Measurements from ENCODE around the gene ITPKC.
A peak's percentile ranks its signal among the peaks of the same experiment; 100 is the strongest.

The ITPKC gene

GRCh38 chr19:40744554-40745401 lies 27.9 kb downstream of the ITPKC start:
- Histone ChIP-seq H3K79me1 (ENCODE audit: low read length) (peaks cover 2% of the 10 kb centered on the region), H3K4ac (ENCODE audit: low read depth, low read length) (peak overlapping the region; percentile 49), H3K4me2 (ENCODE audit: low read length) (no peak overlapping the region), H4K8ac (ENCODE audit: low read depth, low read length) (no peak overlapping the region), H4K5ac (ENCODE audit: low read length) (no peak overlapping the region), H2BK15ac (replicated peaks; ENCODE audit: low read depth) (no peak overlapping the region), H3K9ac (ENCODE audit: low read length) (peak overlapping the region; percentile 54), H2BK120ac (ENCODE audit: low read depth, low read length) (no peak overlapping the region), H3K36me3 (ENCODE audit: control insufficient read depth, insufficient read depth, low read length) (no peaks in the 10 kb centered on the region), H3K27ac (ENCODE audit: low read depth, low read length) (peak overlapping the region; percentile 78), H3K18ac (ENCODE audit: low read length) (peak overlapping the region; percentile 33), H2AK5ac (ENCODE audit: low read length) (no peak overlapping the region), H3K4me1 (ENCODE audit: control insufficient read depth, low read depth, low read length) (peaks cover 7% of the 10 kb centered on the region), H3K4me3 (ENCODE audit: low read length) (no peak overlapping the region), H2BK5ac (ENCODE audit: low read length) (no peak overlapping the region), H3K56ac (ENCODE audit: low read length) (peak overlapping the region; percentile 79), H3K23ac (ENCODE audit: low read length) (no peak overlapping the region), H3K79me2 (ENCODE audit: control insufficient read depth, insufficient read depth, low read length) (no peaks in the 10 kb centered on the region), H3K27me3 (ENCODE audit: insufficient read depth, low read length, poor library complexity) (no peaks in the 10 kb centered on the region)
- DNase-seq = peak; percentile 80
- no CpG with 5 or more reads among the region's 17 CpGs for WGBS (ENCODE audit: extremely low coverage, insufficient coverage, low lambda C conversion rate)

DNA sequence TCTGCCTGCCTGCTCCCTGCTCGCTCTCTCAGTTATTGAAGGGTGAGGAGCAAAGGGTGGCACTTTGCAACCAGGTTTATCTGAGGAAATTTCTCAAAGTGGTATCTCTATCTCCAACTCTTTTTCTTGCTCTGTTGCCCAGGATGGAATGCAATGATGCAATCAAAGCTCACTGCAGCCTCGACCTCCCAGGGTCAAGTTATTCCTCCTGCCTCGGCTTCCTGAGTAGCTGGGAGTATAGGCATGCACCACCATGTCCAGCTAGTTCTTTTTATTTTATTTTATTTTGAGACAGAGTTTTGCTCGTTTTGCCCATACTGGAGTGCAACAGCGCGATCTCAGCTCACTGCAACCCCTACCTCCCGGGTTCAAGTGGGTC lies 28.5 kb downstream of the ITPKC start:
- Histone ChIP-seq H4K5ac (ENCODE audit: low read length) (no peak overlapping the region), H3K4me2 (ENCODE audit: low read length) (no peak overlapping the region), H2BK5ac (ENCODE audit: low read length) (no peak overlapping the region), H4K8ac (ENCODE audit: low read depth, low read length) (no peak overlapping the region), H3K79me2 (ENCODE audit: control insufficient read depth, insufficient read depth, low read length) (no peaks in the 10 kb centered on the region), H3K27ac (ENCODE audit: low read depth, low read length) (peak overlapping the region; percentile 78), H3K18ac (ENCODE audit: low read length) (peak overlapping the region; percentile 33), H2BK120ac (ENCODE audit: low read depth, low read length) (no peak overlapping the region), H3K27me3 (ENCODE audit: insufficient read depth, low read length, poor library complexity) (no peaks in the 10 kb centered on the region), H3K4me1 (ENCODE audit: control insufficient read depth, low read depth, low read length) (peaks cover 9% of the 10 kb centered on the region), H3K36me3 (ENCODE audit: control insufficient read depth, insufficient read depth, low read length) (no peaks in the 10 kb centered on the region), H3K4me3 (ENCODE audit: low read length) (no peak overlapping the region), H3K9ac (ENCODE audit: low read length) (peak overlapping the region; percentile 54), H3K79me1 (ENCODE audit: low read length) (peaks cover 5% of the 10 kb centered on the region), H2AK5ac (ENCODE audit: low read length) (no peak overlapping the region), H3K4ac (ENCODE audit: low read depth, low read length) (no peak overlapping the region), H3K23ac (ENCODE audit: low read length) (no peak overlapping the region), H3K56ac (ENCODE audit: low read length) (peak overlapping the region; percentile 79), H2BK15ac (replicated peaks; ENCODE audit: low read depth) (no peak overlapping the region)
- peak; percentile 73 for DNase-seq
- WGBS (ENCODE audit: extremely low coverage, insufficient coverage, low lambda C conversion rate) = no CpG with 5 or more reads among the region's 7 CpGs

DNA sequence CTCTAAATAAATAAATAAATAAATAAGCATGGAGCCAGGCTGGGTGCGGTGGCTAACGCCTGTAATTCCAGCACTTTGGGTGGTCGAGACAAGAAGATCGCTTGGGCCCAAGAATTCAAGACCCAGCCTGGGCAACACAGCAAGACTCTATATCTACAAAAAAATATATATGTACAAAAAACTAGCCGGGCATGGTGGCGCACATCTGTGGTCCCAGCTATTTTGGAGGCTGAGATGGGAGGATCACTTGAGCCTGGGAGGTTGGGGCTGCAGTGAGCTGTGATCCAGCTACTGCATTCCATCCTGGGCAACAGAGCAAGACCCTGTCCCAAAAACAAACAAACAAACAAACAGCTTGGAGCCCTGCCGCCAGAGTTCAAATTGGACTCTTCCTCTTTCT lies 30.6 kb downstream of the ITPKC start:
- Histone ChIP-seq H4K5ac (ENCODE audit: low read length) (no peak overlapping the region), H3K4me1 (ENCODE audit: control insufficient read depth, low read depth, low read length) (peaks cover 9% of the 10 kb centered on the region), H3K18ac (ENCODE audit: low read length) (no peak overlapping the region), H3K27ac (ENCODE audit: low read depth, low read length) (no peak overlapping the region), H3K4ac (ENCODE audit: low read depth, low read length) (no peak overlapping the region), H3K56ac (ENCODE audit: low read length) (no peak overlapping the region), H2AK5ac (ENCODE audit: low read length) (no peak overlapping the region), H3K36me3 (ENCODE audit: control insufficient read depth, insufficient read depth, low read length) (no peaks in the 10 kb centered on the region), H3K27me3 (ENCODE audit: insufficient read depth, low read length, poor library complexity) (no peaks in the 10 kb centered on the region), H3K4me3 (ENCODE audit: low read length) (no peak overlapping the region), H2BK120ac (ENCODE audit: low read depth, low read length) (no peak overlapping the region), H2BK15ac (replicated peaks; ENCODE audit: low read depth) (no peak overlapping the region), H3K23ac (ENCODE audit: low read length) (no peak overlapping the region), H3K79me2 (ENCODE audit: control insufficient read depth, insufficient read depth, low read length) (peaks cover 15% of the 10 kb centered on the region), H2BK5ac (ENCODE audit: low read length) (no peak overlapping the region), H3K79me1 (ENCODE audit: low read length) (peaks cover 5% of the 10 kb centered on the region), H4K8ac (ENCODE audit: low read depth, low read length) (no peak overlapping the region), H3K4me2 (ENCODE audit: low read length) (no peak overlapping the region), H3K9ac (ENCODE audit: low read length) (no peak overlapping the region)
- WGBS (ENCODE audit: extremely low coverage, insufficient coverage, low lambda C conversion rate) = no CpG with 5 or more reads among the region's 7 CpGs
- no peak for DNase-seq

GRCh38 chr19:40750058-40750873 lies 33.4 kb downstream of the ITPKC start, which contains the start of gene ACTMAP:
Gene ACTMAP (minus strand): TSS chr19:40750477. CDS start chr19:40749803, 674 bp downstream.
- Histone ChIP-seq H2BK15ac (replicated peaks; ENCODE audit: low read depth) (no peak within 1 kb of the TSS), H3K4me3 (ENCODE audit: low read length) (peak within 1 kb of the TSS; percentile 89), H3K18ac (ENCODE audit: low read length) (peak within 1 kb of the TSS; percentile 86), H2AK5ac (ENCODE audit: low read length) (peak within 1 kb of the TSS; percentile 100), H3K4ac (ENCODE audit: low read depth, low read length) (peak within 1 kb of the TSS; percentile 100), H3K79me2 (ENCODE audit: control insufficient read depth, insufficient read depth, low read length) (peaks cover 37% of the 10 kb centered on the region), H3K27me3 (ENCODE audit: insufficient read depth, low read length, poor library complexity) (no peaks in the 10 kb centered on the region), H2BK120ac (ENCODE audit: low read depth, low read length) (peak within 1 kb of the TSS; percentile 30), H3K4me1 (ENCODE audit: control insufficient read depth, low read depth, low read length) (peaks cover 8% of the 10 kb centered on the region), H3K27ac (ENCODE audit: low read depth, low read length) (peak within 1 kb of the TSS; percentile 85), H3K9ac (ENCODE audit: low read length) (peak within 1 kb of the TSS; percentile 97), H2BK5ac (ENCODE audit: low read length) (peak within 1 kb of the TSS; percentile 97), H4K8ac (ENCODE audit: low read depth, low read length) (peak within 1 kb of the TSS; percentile 97), H3K36me3 (ENCODE audit: control insufficient read depth, insufficient read depth, low read length) (no peaks in the 10 kb centered on the region), H3K79me1 (ENCODE audit: low read length) (peaks cover 5% of the 10 kb centered on the region), H3K56ac (ENCODE audit: low read length) (peak within 1 kb of the TSS; percentile 99), H3K23ac (ENCODE audit: low read length) (peak within 1 kb of the TSS; percentile 97), H4K5ac (ENCODE audit: low read length) (peak within 1 kb of the TSS; percentile 100), H3K4me2 (ENCODE audit: low read length) (peak within 1 kb of the TSS; percentile 72)
- no CpG with 5 or more reads among the region's 43 CpGs for WGBS (ENCODE audit: extremely low coverage, insufficient coverage, low lambda C conversion rate)
- DNase-seq = peak; percentile 100

DNA sequence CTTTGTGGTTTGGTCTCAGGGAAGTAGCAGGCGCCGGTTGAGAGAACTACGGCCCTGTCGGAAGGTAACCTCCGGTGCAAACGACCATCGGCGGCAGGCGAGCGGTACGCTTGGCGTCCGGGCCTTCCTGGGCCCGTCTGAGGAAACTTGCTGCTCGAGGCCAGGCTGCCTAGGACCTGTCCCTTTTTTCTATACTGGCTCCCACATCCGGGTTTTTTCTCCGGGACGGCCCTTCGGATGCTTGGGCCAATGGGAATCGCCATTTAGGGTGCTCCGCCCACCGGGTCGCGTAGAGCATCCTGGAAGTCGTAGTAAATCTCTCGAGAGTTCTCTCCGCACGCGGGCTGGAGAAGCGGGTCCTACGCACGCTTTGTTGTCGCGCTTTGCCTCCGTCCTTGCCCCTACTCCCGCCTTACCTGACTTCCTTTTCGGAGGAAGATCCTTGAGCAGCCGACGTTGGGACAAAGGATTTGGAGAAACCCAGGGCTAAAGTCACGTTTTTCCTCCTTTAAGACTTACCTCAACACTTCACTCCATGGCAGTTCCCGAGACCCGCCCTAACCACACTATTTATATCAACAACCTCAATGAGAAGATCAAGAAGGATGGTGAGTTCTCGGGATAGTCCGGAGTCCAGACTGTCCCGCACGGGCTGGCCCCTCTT lies 34.1 kb downstream of the ITPKC start, which contains the start of gene SNRPA:
SNRPA (plus strand) TSS at position 330 of the 664 bp plus-strand sequence; CDS start at position 536, 206 bp downstream.
- Histone ChIP-seq H2AK5ac (ENCODE audit: low read length) (peak within 1 kb of the TSS; percentile 100), H4K5ac (ENCODE audit: low read length) (peak within 1 kb of the TSS; percentile 100), H3K36me3 (ENCODE audit: control insufficient read depth, insufficient read depth, low read length) (peaks cover 2% of the 10 kb centered on the region), H2BK120ac (ENCODE audit: low read depth, low read length) (peak within 1 kb of the TSS; percentile 30), H3K23ac (ENCODE audit: low read length) (peak within 1 kb of the TSS; percentile 97), H3K4ac (ENCODE audit: low read depth, low read length) (peak within 1 kb of the TSS; percentile 100), H2BK15ac (replicated peaks; ENCODE audit: low read depth) (no peak within 1 kb of the TSS), H3K9ac (ENCODE audit: low read length) (peak within 1 kb of the TSS; percentile 97), H3K56ac (ENCODE audit: low read length) (peak within 1 kb of the TSS; percentile 99), H3K79me1 (ENCODE audit: low read length) (peaks cover 6% of the 10 kb centered on the region), H3K27me3 (ENCODE audit: insufficient read depth, low read length, poor library complexity) (no peaks in the 10 kb centered on the region), H3K4me2 (ENCODE audit: low read length) (peak within 1 kb of the TSS; percentile 72), H3K4me1 (ENCODE audit: control insufficient read depth, low read depth, low read length) (peaks cover 8% of the 10 kb centered on the region), H3K27ac (ENCODE audit: low read depth, low read length) (peak within 1 kb of the TSS; percentile 85), H3K18ac (ENCODE audit: low read length) (peak within 1 kb of the TSS; percentile 86), H3K4me3 (ENCODE audit: low read length) (peak within 1 kb of the TSS; percentile 89), H3K79me2 (ENCODE audit: control insufficient read depth, insufficient read depth, low read length) (peaks cover 45% of the 10 kb centered on the region), H2BK5ac (ENCODE audit: low read length) (peak within 1 kb of the TSS; percentile 97), H4K8ac (ENCODE audit: low read depth, low read length) (peak within 1 kb of the TSS; percentile 97)
- peak; percentile 100 for DNase-seq
- WGBS (ENCODE audit: extremely low coverage, insufficient coverage, low lambda C conversion rate) = no CpG with 5 or more reads among the region's 46 CpGs
